H9 (cell line): ENCODE data around the gene HORMAD2. TPM values are rescaled to one million over a fixed set of nuclear protein-coding genes. Genes with fewer than 3 reads are reported as not detected.

ENCODE experiments used
- DNase-seq: peaks from one replicate; pipeline ENCODE4 v3.0.0-alpha.2; 2017
- H2AFZ ChIP-seq: one replicate; pipeline ENCODE4 v1.6.1; 2013; ENCODE audit warnings: mild to moderate bottlenecking, low read length, control low read depth, moderate library complexity
- H2AK5ac ChIP-seq: 2 replicates; pipeline ENCODE4 v1.6.1; 2013; ENCODE audit warnings: low read length, control low read depth, mixed read lengths; ENCODE audit not compliant: insufficient read length
- H2BK120ac ChIP-seq: one replicate; pipeline ENCODE4 v1.6.1; 2013; ENCODE audit warnings: low read depth, mild to moderate bottlenecking, low read length, control low read depth, inconsistent platforms; ENCODE audit not compliant: poor library complexity, severe bottlenecking
- H2BK12ac ChIP-seq: 2 replicates; pipeline ENCODE4 v1.6.1; 2013; ENCODE audit warnings: low read length, control low read depth, mixed read lengths, low read depth; ENCODE audit not compliant: insufficient read length
- H2BK15ac ChIP-seq: 2 replicates; pipeline ENCODE4 v1.6.1; 2013; ENCODE audit warnings: low read depth, low read length, control low read depth
- H2BK20ac ChIP-seq: one replicate; pipeline ENCODE4 v1.6.1; 2013; ENCODE audit warnings: low read depth, mild to moderate bottlenecking, low read length, control low read depth, inconsistent platforms; ENCODE audit not compliant: poor library complexity, severe bottlenecking
- H2BK5ac ChIP-seq: 2 replicates; pipeline ENCODE4 v1.6.1; 2013; ENCODE audit warnings: low read length, control low read depth, mixed read lengths; ENCODE audit not compliant: insufficient read length
- H3K14ac ChIP-seq: 2 replicates; pipeline ENCODE4 v1.6.1; 2013; ENCODE audit warnings: low read length, control low read depth; ENCODE audit not compliant: insufficient read depth
- H3K18ac ChIP-seq: 2 replicates; pipeline ENCODE4 v1.6.1; 2013; ENCODE audit warnings: low read depth, mild to moderate bottlenecking, mixed read lengths, low read length, control low read depth; ENCODE audit not compliant: insufficient read length
- H3K23ac ChIP-seq: 2 replicates; pipeline ENCODE4 v1.6.1; 2013; ENCODE audit warnings: low read length, control low read depth, mixed read lengths, low read depth; ENCODE audit not compliant: insufficient read length
- H3K23me2 ChIP-seq: 2 replicates; pipeline ENCODE4 v1.6.1; 2013; ENCODE audit warnings: low read depth, mild to moderate bottlenecking, mixed read lengths, low read length, control low read depth; ENCODE audit not compliant: insufficient read length, poor library complexity, severe bottlenecking
- H3K27ac ChIP-seq: 2 replicates; pipeline ENCODE4 v1.5.1; 2013; ENCODE audit warnings: low read length, control low read depth, mixed read lengths, low read depth; ENCODE audit not compliant: insufficient read length
- H3K27me3 ChIP-seq: 2 replicates; pipeline ENCODE4 v1.6.1; 2013; ENCODE audit warnings: low read length, control low read depth, inconsistent platforms; ENCODE audit not compliant: insufficient read depth
- H3K4ac ChIP-seq: 2 replicates; pipeline ENCODE4 v1.6.1; 2013; ENCODE audit warnings: low read depth, mild to moderate bottlenecking, control low read depth, inconsistent platforms, low read length, moderate library complexity
- H3K4me1 ChIP-seq: 2 replicates; pipeline ENCODE4 v1.6.1; 2013; ENCODE audit warnings: low read length, control low read depth, inconsistent platforms; ENCODE audit not compliant: insufficient read depth
- H3K4me2 ChIP-seq: 2 replicates; pipeline ENCODE4 v1.6.1; 2013; ENCODE audit warnings: low read length, control low read depth, mixed read lengths; ENCODE audit not compliant: insufficient read length, insufficient read depth
- H3K56ac ChIP-seq: 2 replicates; pipeline ENCODE4 v1.6.1; 2013; ENCODE audit warnings: low read depth, mild to moderate bottlenecking, mixed read lengths, low read length, control low read depth; ENCODE audit not compliant: insufficient read length
- H3K79me1 ChIP-seq: 2 replicates; pipeline ENCODE4 v1.6.1; 2013; ENCODE audit warnings: low read depth, mild to moderate bottlenecking, moderate library complexity, low read length, control low read depth, inconsistent platforms; ENCODE audit not compliant: insufficient read depth, poor library complexity, severe bottlenecking
- H3K79me2 ChIP-seq: 2 replicates; pipeline ENCODE4 v1.6.1; 2013; ENCODE audit warnings: low read length, control low read depth, inconsistent platforms; ENCODE audit not compliant: insufficient read depth
- H3K9ac ChIP-seq: 2 replicates; pipeline ENCODE4 v1.6.1; 2013; ENCODE audit warnings: low read length, control low read depth, mixed read lengths; ENCODE audit not compliant: insufficient read length; ENCODE audit errors: extremely low read depth
- H3K9me3 ChIP-seq: one replicate; pipeline ENCODE4 v1.6.1; 2013; ENCODE audit warnings: low read depth, low read length, inconsistent platforms; ENCODE audit not compliant: control insufficient read depth
- H3T11ph ChIP-seq: one replicate; pipeline ENCODE4 v1.6.1; 2013; ENCODE audit warnings: mild to moderate bottlenecking, low read length, control low read depth, inconsistent platforms
- H4K20me1 ChIP-seq: one replicate; pipeline ENCODE4 v1.6.1; 2013; ENCODE audit not compliant: control insufficient read depth, insufficient read length, insufficient read depth
- H4K5ac ChIP-seq: 2 replicates; pipeline ENCODE4 v1.6.1; 2013; ENCODE audit warnings: low read depth, mild to moderate bottlenecking, mixed read lengths, low read length, control low read depth; ENCODE audit not compliant: insufficient read length
- H4K8ac ChIP-seq: replicated peaks from 2 replicates; pipeline ENCODE4 v1.6.1; 2013; ENCODE audit warnings: low read length, control low read depth, mixed read lengths, low read depth; ENCODE audit not compliant: insufficient read length
- H4K91ac ChIP-seq: 2 replicates; pipeline ENCODE4 v1.6.1; 2013; ENCODE audit warnings: low read depth, mild to moderate bottlenecking, moderate library complexity, mixed read lengths, low read length, control low read depth; ENCODE audit not compliant: insufficient read length
- H3K27ac Mint-ChIP-seq, 3 experiments: 2 replicates in 2 of 3; 3 replicates in 1 of 3; pipeline ENCODE4 v1.8.0; 2020 to 2021; ENCODE audit warnings: mixed read lengths in 3 of 3, mild to moderate bottlenecking in 1 of 3, moderate library complexity in 1 of 3
- H3K27me3 Mint-ChIP-seq: 2 replicates; pipeline ENCODE4 v1.8.0; 2021; ENCODE audit warnings: low read depth, mild to moderate bottlenecking, moderate library complexity, mixed read lengths
- H3K36me3 Mint-ChIP-seq, 3 experiments: 2 replicates in 2 of 3; 3 replicates in 1 of 3; pipeline ENCODE4 v1.8.0; 2020 to 2021; ENCODE audit warnings: low read depth in 3 of 3, mixed read lengths in 3 of 3; ENCODE audit not compliant: insufficient read depth in 1 of 3
- H3K4me1 Mint-ChIP-seq, 2 experiments: 2 replicates each; pipeline ENCODE4 v1.8.0; 2020; ENCODE audit warnings: mixed read lengths in 2 of 2
- H3K4me3 Mint-ChIP-seq, 2 experiments: 2 replicates in 1 of 2; 3 replicates in 1 of 2; pipeline ENCODE4 v1.8.0; 2020 to 2021; ENCODE audit warnings: mild to moderate bottlenecking in 2 of 2, mixed read lengths in 2 of 2, moderate library complexity in 1 of 2
- H3K9me3 Mint-ChIP-seq, 2 experiments: 2 replicates in 1 of 2; 3 replicates in 1 of 2; pipeline ENCODE4 v1.8.0; 2020; ENCODE audit warnings: mild to moderate bottlenecking in 2 of 2, mixed read lengths in 2 of 2, moderate library complexity in 1 of 2
- WGBS: extraction: QIAGEN DNeasy Blood & Tissue Kit; methylation state at CpG from one replicate; pipeline ENCODE4 v1.1.7; 2013; ENCODE audit warnings: missing lambda C conversion rate, low lambda C conversion rate, mixed read lengths; ENCODE audit not compliant: insufficient read length; ENCODE audit errors: extremely low coverage; 5-methylcytosine and 5-hydroxymethylcytosine counted together
- total RNA-seq: library from RNA; stranded (reverse); gene quantifications from 2 replicates; pipeline ENCODE4 v1.2.1, GENCODE V29; 2021
- TF ChIP-seq, protein P1 (sequence below): fragments of 200-600 bp; sonication (generic); conservative IDR thresholded peaks from 3 replicates; pipeline ENCODE4 v1.8.0; 2021; ENCODE audit warnings: antibody characterized with exemption, mild to moderate bottlenecking

Gene HORMAD2
- total RNA-seq, 1 experiment from 2014 or later, result not detected

DNA sequence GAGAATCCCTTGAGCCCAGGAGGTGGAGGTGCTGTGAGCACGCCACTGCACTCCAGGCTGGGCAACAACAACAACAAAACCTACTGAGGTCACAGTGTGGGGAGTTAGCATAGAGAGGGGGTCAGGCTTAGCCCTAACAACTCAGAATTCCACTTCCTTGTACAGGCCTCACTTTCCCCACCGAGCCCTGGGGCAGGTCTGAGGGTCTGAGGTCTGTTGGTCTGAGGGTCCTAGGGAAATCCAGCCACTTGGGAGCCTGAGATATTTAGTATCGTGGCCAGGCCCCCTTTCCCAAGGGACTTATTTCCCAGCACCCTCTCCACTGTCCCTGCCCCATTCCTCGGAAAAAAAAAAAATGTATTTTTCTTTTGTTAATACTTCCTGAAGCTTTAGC, 34.8 kb upstream of the HORMAD2 start:
- H4K5ac ChIP-seq, result no peak overlapping the region
- no peaks in the 10 kb centered on the region for H3K36me3 Mint-ChIP-seq
- H2BK5ac ChIP-seq, result no peak overlapping the region
- H2AFZ ChIP-seq, result no peak overlapping the region
- no peak overlapping the region for H2BK120ac ChIP-seq
- H4K91ac ChIP-seq, result no peak overlapping the region
- no peak overlapping the region for H3K4ac ChIP-seq
- no peaks in the 10 kb centered on the region for H3K23me2 ChIP-seq
- no peaks in the 10 kb centered on the region; the same call in 1 of the 2 replicates for H3K27me3 Mint-ChIP-seq
- H3K4me2 ChIP-seq, result no peak overlapping the region
- H3K18ac ChIP-seq, result no peak overlapping the region
- H2BK15ac ChIP-seq, result no peak overlapping the region
- no peaks in the 10 kb centered on the region for H3K4me1 ChIP-seq
- H2BK20ac ChIP-seq, result no peak overlapping the region
- H3K27ac Mint-ChIP-seq, result no peak overlapping the region; a peak in 1 of 7 replicates
- H3K9me3 Mint-ChIP-seq, result no peaks in the 10 kb centered on the region
- H3K9me3 ChIP-seq, result no peaks in the 10 kb centered on the region
- H3K79me1 ChIP-seq, result no peaks in the 10 kb centered on the region
- H3T11ph ChIP-seq, result no peak overlapping the region
- H3K14ac ChIP-seq, result no peak overlapping the region
- no peak overlapping the region for H3K9ac ChIP-seq
- H2BK12ac ChIP-seq, result no peak overlapping the region
- H3K27me3 ChIP-seq, result no peaks in the 10 kb centered on the region
- no peaks in the 10 kb centered on the region for H4K20me1 ChIP-seq
- H2AK5ac ChIP-seq, result no peak overlapping the region
- no peak overlapping the region for H3K23ac ChIP-seq
- no peak overlapping the region for H3K27ac ChIP-seq
- H3K56ac ChIP-seq, result no peak overlapping the region
- DNase-seq, result no peak
- no peaks in the 10 kb centered on the region for H3K79me2 ChIP-seq
- TF ChIP-seq, protein P1, sequence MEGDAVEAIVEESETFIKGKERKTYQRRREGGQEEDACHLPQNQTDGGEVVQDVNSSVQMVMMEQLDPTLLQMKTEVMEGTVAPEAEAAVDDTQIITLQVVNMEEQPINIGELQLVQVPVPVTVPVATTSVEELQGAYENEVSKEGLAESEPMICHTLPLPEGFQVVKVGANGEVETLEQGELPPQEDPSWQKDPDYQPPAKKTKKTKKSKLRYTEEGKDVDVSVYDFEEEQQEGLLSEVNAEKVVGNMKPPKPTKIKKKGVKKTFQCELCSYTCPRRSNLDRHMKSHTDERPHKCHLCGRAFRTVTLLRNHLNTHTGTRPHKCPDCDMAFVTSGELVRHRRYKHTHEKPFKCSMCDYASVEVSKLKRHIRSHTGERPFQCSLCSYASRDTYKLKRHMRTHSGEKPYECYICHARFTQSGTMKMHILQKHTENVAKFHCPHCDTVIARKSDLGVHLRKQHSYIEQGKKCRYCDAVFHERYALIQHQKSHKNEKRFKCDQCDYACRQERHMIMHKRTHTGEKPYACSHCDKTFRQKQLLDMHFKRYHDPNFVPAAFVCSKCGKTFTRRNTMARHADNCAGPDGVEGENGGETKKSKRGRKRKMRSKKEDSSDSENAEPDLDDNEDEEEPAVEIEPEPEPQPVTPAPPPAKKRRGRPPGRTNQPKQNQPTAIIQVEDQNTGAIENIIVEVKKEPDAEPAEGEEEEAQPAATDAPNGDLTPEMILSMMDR, result no peak
- no peak overlapping the region for H3K4me3 Mint-ChIP-seq
- H3K4me1 Mint-ChIP-seq, result no peaks in the 10 kb centered on the region
- WGBS, result no CpG with 5 or more reads among the region's 4 CpGs
- no peak overlapping the region for H4K8ac ChIP-seq
